Keratinocyte (primary cell): ENCODE results near the gene KMO. TPM values are rescaled to one million over a fixed set of nuclear protein-coding genes. Genes with fewer than 3 reads are reported as not detected.

Experiments
- DNase-seq: peaks from one replicate; pipeline ENCODE4 v3.0.0-alpha.2; 2011; ENCODE audit warnings: low read depth, missing footprints, low spot score
- FAIRE-seq: peaks from 2 replicates; lab custom pipeline; 2011; peaks lifted over from hg19 to GRCh38; lab: Jason Lieb, UNC
- H2AFZ ChIP-seq: 2 replicates; pipeline ENCODE4 v1.6.0; 2012; ENCODE audit warnings: low read length, control low read depth, inconsistent platforms; ENCODE audit not compliant: control insufficient read depth
- H3K27ac ChIP-seq: 2 replicates; pipeline ENCODE4 v1.5.1; 2011; ENCODE audit warnings: low read length; ENCODE audit not compliant: control insufficient read depth, insufficient read depth
- H3K27me3 ChIP-seq: 3 replicates; pipeline ENCODE4 v1.6.0; 2011; ENCODE audit warnings: low read length; ENCODE audit not compliant: control insufficient read depth, insufficient read depth; ENCODE audit errors: extremely low read depth
- H3K36me3 ChIP-seq, 2 experiments: 2 replicates in 1 of 2; 3 replicates in 1 of 2; pipeline ENCODE4 v1.5.1; 2011; ENCODE audit warnings: low read length in 2 of 2, mild to moderate bottlenecking in 1 of 2; ENCODE audit not compliant: control insufficient read depth in 2 of 2, insufficient read depth in 2 of 2; ENCODE audit errors: extremely low read depth in 1 of 2
- H3K4me1 ChIP-seq: 3 replicates; pipeline ENCODE4 v1.5.1; 2011; ENCODE audit warnings: low read length; ENCODE audit not compliant: control insufficient read depth, insufficient read depth; ENCODE audit errors: extremely low read depth
- H3K4me2 ChIP-seq: 3 replicates; pipeline ENCODE4 v1.6.0; 2011; ENCODE audit warnings: low read depth, low read length; ENCODE audit not compliant: control insufficient read depth, insufficient read depth; ENCODE audit errors: extremely low read depth
- H3K4me3 ChIP-seq, 3 experiments: fragments of 200-600 bp in 1 of 3; sonication (generic) in 1 of 3; 2 replicates in 2 of 3; 3 replicates in 1 of 3; pipeline ENCODE4 v1.5.1; 2011 to 2016; ENCODE audit warnings: low read length in 3 of 3, mild to moderate bottlenecking in 3 of 3, control low read depth in 2 of 3, inconsistent platforms in 1 of 3, low read depth in 1 of 3, mixed read lengths in 1 of 3, mixed run types in 1 of 3, moderate library complexity in 1 of 3; ENCODE audit not compliant: control insufficient read depth in 2 of 3, insufficient read depth in 2 of 3; ENCODE audit errors: extremely low read depth in 1 of 3
- H3K79me2 ChIP-seq: 2 replicates; pipeline ENCODE4 v1.6.0; 2012; ENCODE audit warnings: low read length; ENCODE audit not compliant: control insufficient read depth, insufficient read depth
- H3K9ac ChIP-seq: 3 replicates; pipeline ENCODE4 v1.6.0; 2011; ENCODE audit warnings: low read length; ENCODE audit not compliant: control insufficient read depth, insufficient read depth; ENCODE audit errors: extremely low read depth
- H3K9me1 ChIP-seq: 3 replicates; pipeline ENCODE4 v1.6.0; 2011; ENCODE audit warnings: low read length; ENCODE audit not compliant: control insufficient read depth, insufficient read depth; ENCODE audit errors: extremely low read depth
- H3K9me3 ChIP-seq: 2 replicates; pipeline ENCODE4 v1.5.1; 2012; ENCODE audit warnings: low read depth, low read length; ENCODE audit not compliant: control insufficient read depth
- H4K20me1 ChIP-seq: 3 replicates; pipeline ENCODE4 v1.6.0; 2011; ENCODE audit warnings: low read length; ENCODE audit not compliant: control insufficient read depth, insufficient read depth; ENCODE audit errors: extremely low read depth
- CTCF ChIP-seq, 3 experiments: IDR thresholded peaks in 1 of 3; conservative IDR thresholded peaks in 1 of 3; optimal IDR thresholded peaks in 1 of 3; 2 replicates in 2 of 3; 3 replicates in 1 of 3; pipeline versions ENCODE3 to v1.5.1; 2011; ENCODE audit warnings: low read length in 3 of 3, mild to moderate bottlenecking in 3 of 3, moderate library complexity in 2 of 3, control low read depth in 1 of 3, inconsistent platforms in 1 of 3; ENCODE audit not compliant: insufficient read depth in 2 of 3; ENCODE audit errors: extremely low read depth in 1 of 3
- EZH2 ChIP-seq: IDR thresholded peaks from one replicate; pipeline ENCODE4 v1.6.1; 2012; ENCODE audit warnings: inconsistent platforms, mild to moderate bottlenecking, low read length, moderate library complexity
- dilution Hi-C: fragments of 300-500 bp; cut with MboI; formaldehyde crosslinking; loops from one replicate; pipeline ENCODE4 v1.7.0; 2020; ENCODE audit warnings: low sequenced_read_pairs; ENCODE audit not compliant: extremely low pct_ligation_motif_present
- polyA plus RNA-seq, 5 experiments: library from polyadenylated mRNA; depleted of rRNA in 3 of 5; stranded (reverse) in 3 of 5; stranded (forward) in 1 of 5; unstranded in 1 of 5; fragments of >200 nt; gene quantifications; 1 replicate in 1 of 5; 2 replicates in 3 of 5; 3 replicates in 1 of 5; pipeline versions ENCODE4 v1.2.1 to v1.2.3, GENCODE V29; 2011 to 2012; ENCODE audit warnings: missing spikeins in 2 of 5, low read depth in 1 of 5, low replicate concordance in 1 of 5

The KMO gene
- polyA plus RNA-seq, 1 donor (not counting 4 experiments of a cell fraction or from before 2014, with no cell fraction given) = 4.7 TPM

GRCh38 chr1:241574154-241574553 lies 42.0 kb downstream of the KMO start:
- FAIRE-seq = no peak
- H3K27me3 ChIP-seq = no peaks in the 10 kb centered on the region
- no peak for TF ChIP-seq EZH2
- TF ChIP-seq CTCF (optimal IDR thresholded peaks at IDR 0.05 in 1 of 3, IDR thresholded peaks at IDR 0.05 in 1 of 3, conservative IDR thresholded peaks at IDR 0.05 in 1 of 3; ENCODE audit: extremely low read depth in 1 of 3, insufficient read depth in 2 of 3, low read length in 3 of 3) = no peak

DNA sequence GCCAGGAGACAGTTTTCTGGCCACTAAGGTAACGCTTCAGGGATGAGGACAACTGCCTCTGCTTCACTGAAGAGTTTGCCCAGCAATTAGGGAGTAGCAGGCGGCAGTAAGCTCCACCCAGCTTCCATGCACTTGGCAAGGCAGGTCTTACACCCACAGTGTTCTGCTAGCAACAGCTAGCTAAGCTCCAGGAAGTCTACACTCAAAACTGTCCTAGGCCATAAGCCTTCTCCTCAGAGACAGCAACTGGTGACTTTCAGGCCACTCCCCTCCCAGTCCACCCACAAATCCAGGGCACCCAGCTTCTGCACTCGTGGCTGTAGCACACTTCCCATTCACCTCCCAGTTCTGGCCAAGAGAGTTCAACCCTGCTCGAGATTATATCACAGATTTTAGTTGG lies 47.3 kb downstream of the KMO start:
- H4K20me1 ChIP-seq = no peaks in the 10 kb centered on the region
- no peaks in the 10 kb centered on the region for H3K9me1 ChIP-seq
- H3K27ac ChIP-seq = no peak overlapping the region
- TF ChIP-seq EZH2 (no peak), CTCF (optimal IDR thresholded peaks at IDR 0.05 in 1 of 3, IDR thresholded peaks at IDR 0.05 in 1 of 3, conservative IDR thresholded peaks at IDR 0.05 in 1 of 3; ENCODE audit: extremely low read depth in 1 of 3, insufficient read depth in 2 of 3, low read length in 3 of 3) (no peak)
- dilution Hi-C loops = no loop called here
- H3K4me1 ChIP-seq = peaks cover 12% of the 10 kb centered on the region
- H2AFZ ChIP-seq = peak overlapping the region; percentile 8
- no peaks in the 10 kb centered on the region for H3K79me2 ChIP-seq
- H3K27me3 ChIP-seq = no peaks in the 10 kb centered on the region
- H3K4me2 ChIP-seq = no peak overlapping the region
- no peaks in the 10 kb centered on the region for H3K36me3 ChIP-seq
- DNase-seq (no peak), FAIRE-seq (no peak)
- H3K9ac ChIP-seq = no peak overlapping the region
- no peak overlapping the region for H3K4me3 ChIP-seq
- no peaks in the 10 kb centered on the region for H3K9me3 ChIP-seq

More at GRCh38 chr1:241574154-241574553, 42.0 kb downstream of the KMO start:
- no peaks in the 10 kb centered on the region for H3K4me1 ChIP-seq
- H2AFZ ChIP-seq = no peak overlapping the region
- no peaks in the 10 kb centered on the region for H3K9me3 ChIP-seq
- H3K9me1 ChIP-seq = no peaks in the 10 kb centered on the region
- no peak overlapping the region for H3K4me2 ChIP-seq
- dilution Hi-C loops = no loop called here
- H3K27ac ChIP-seq = no peak overlapping the region
- H3K4me3 ChIP-seq = no peak overlapping the region
- no peak overlapping the region for H3K9ac ChIP-seq
- H3K36me3 ChIP-seq = no peaks in the 10 kb centered on the region
- H4K20me1 ChIP-seq = no peaks in the 10 kb centered on the region
- DNase-seq = no peak
- H3K79me2 ChIP-seq = no peaks in the 10 kb centered on the region
